IMR-90 (cell line): ENCODE results near the gene GRID1. TPM values are rescaled to one million over a fixed set of nuclear protein-coding genes. Genes with fewer than 3 reads are reported as not detected.

Source experiments
- ATAC-seq: fragments of 200-7000 bp; cut with Tn5 transposase; 2 replicates; pipeline ENCODE4 v1.9.1; 2020; ENCODE audit warnings: low read depth, mild to moderate bottlenecking, moderate library complexity
- BruUV-seq: library from RNA; stranded (reverse); fragments of 400-500 nt; replicated peaks from 2 replicates; lab custom pipeline; 2021; lab: Mats Ljungman, UMichigan
- CTCF ChIA-PET: fragments of 300-600 bp; formaldehyde crosslinking; extraction: SDS; loops from one replicate; lab custom pipeline; 2021; ENCODE audit warnings: antibody characterized with exemption; lab: Yijun Ruan, JAX
- POLR2A ChIA-PET: fragments of 300-600 bp; sonication (Branson Sonifier 250); formaldehyde crosslinking; loops from one replicate; lab custom pipeline; 2022; ENCODE audit warnings: antibody characterized with exemption; ENCODE audit not compliant: unreplicated experiment; lab: Charles Lee
- DNase-seq: peaks from one replicate; pipeline ENCODE4 v3.0.0; 2013
- H2AFZ ChIP-seq: replicated peaks from 2 replicates; pipeline ENCODE3; 2013; ENCODE audit warnings: low read length, mild to moderate bottlenecking; ENCODE audit not compliant: poor library complexity
- H2AK5ac ChIP-seq: 2 replicates; pipeline ENCODE4 v1.6.1; 2013; ENCODE audit warnings: low read depth, low read length, inconsistent platforms
- H2AK9ac ChIP-seq: replicated peaks from 2 replicates; pipeline ENCODE3; 2013; ENCODE audit warnings: mild to moderate bottlenecking, low read depth, low read length, moderate library complexity; ENCODE audit not compliant: poor library complexity
- H2BK120ac ChIP-seq: 2 replicates; pipeline ENCODE4 v1.6.1; 2013; ENCODE audit warnings: low read depth, low read length, inconsistent platforms
- H2BK15ac ChIP-seq: 3 replicates; pipeline ENCODE4 v1.6.1; 2013; ENCODE audit warnings: low read depth, low read length, inconsistent platforms
- H2BK20ac ChIP-seq: 2 replicates; pipeline ENCODE4 v1.6.1; 2013; ENCODE audit warnings: low read depth, mild to moderate bottlenecking, inconsistent platforms, low read length, moderate library complexity
- H2BK5ac ChIP-seq: 2 replicates; pipeline ENCODE4 v1.6.1; 2013; ENCODE audit warnings: mild to moderate bottlenecking, low read depth, low read length, inconsistent platforms; ENCODE audit not compliant: poor library complexity, severe bottlenecking
- H3K14ac ChIP-seq: replicated peaks from 2 replicates; pipeline ENCODE4 v1.6.1; 2013; ENCODE audit warnings: low read depth, low read length, inconsistent platforms
- H3K18ac ChIP-seq: 2 replicates; pipeline ENCODE4 v1.6.1; 2013; ENCODE audit warnings: low read depth, low read length, control low read depth
- H3K23ac ChIP-seq: 2 replicates; pipeline ENCODE4 v1.6.1; 2013; ENCODE audit warnings: low read depth, low read length, inconsistent platforms
- H3K27ac ChIP-seq: 2 replicates; pipeline ENCODE4 v1.5.1; 2013; ENCODE audit warnings: mild to moderate bottlenecking, control low read depth, low read length; ENCODE audit not compliant: insufficient read depth
- H3K27me3 ChIP-seq: 2 replicates; pipeline ENCODE4 v1.6.1; 2013; ENCODE audit warnings: low read length; ENCODE audit not compliant: control insufficient read depth, insufficient read depth
- H3K36me3 ChIP-seq: 2 replicates; pipeline ENCODE4 v1.6.1; 2013; ENCODE audit warnings: low read length, mixed read lengths; ENCODE audit not compliant: control insufficient read depth, insufficient read depth
- H3K4ac ChIP-seq: 2 replicates; pipeline ENCODE4 v1.6.1; 2013; ENCODE audit warnings: low read depth, low read length, inconsistent platforms
- H3K4me1 ChIP-seq: 2 replicates; pipeline ENCODE4 v1.6.1; 2013; ENCODE audit warnings: low read length, mixed read lengths; ENCODE audit not compliant: control insufficient read depth, insufficient read depth
- H3K4me2 ChIP-seq: 2 replicates; pipeline ENCODE4 v1.6.1; 2013; ENCODE audit warnings: low read depth, mild to moderate bottlenecking, control low read depth, low read length, moderate library complexity
- H3K4me3 ChIP-seq: 2 replicates; pipeline ENCODE4 v1.5.1; 2013; ENCODE audit warnings: low read depth, mild to moderate bottlenecking, control low read depth, low read length, moderate library complexity; ENCODE audit not compliant: insufficient read depth
- H3K56ac ChIP-seq: 2 replicates; pipeline ENCODE4 v1.6.1; 2013; ENCODE audit warnings: low read length, inconsistent platforms; ENCODE audit not compliant: insufficient read depth; ENCODE audit errors: extremely low read depth
- H3K79me1 ChIP-seq, 2 experiments: 2 replicates each; pipeline ENCODE4 v1.6.1; 2013; ENCODE audit warnings: low read length in 2 of 2, inconsistent platforms in 1 of 2, low read depth in 1 of 2
- H3K9ac ChIP-seq: 2 replicates; pipeline ENCODE4 v1.6.1; 2013; ENCODE audit warnings: low read depth, low read length, control low read depth
- H3K9me1 ChIP-seq: 2 replicates; pipeline ENCODE4 v1.6.1; 2013; ENCODE audit warnings: low read length, inconsistent platforms; ENCODE audit not compliant: insufficient read depth
- H3K9me3 ChIP-seq: 2 replicates; pipeline ENCODE4 v1.6.1; 2013; ENCODE audit warnings: low read length; ENCODE audit not compliant: control insufficient read depth, insufficient read depth
- H4K20me1 ChIP-seq: 2 replicates; pipeline ENCODE4 v1.6.1; 2013; ENCODE audit warnings: low read length, inconsistent platforms; ENCODE audit not compliant: insufficient read depth
- H4K5ac ChIP-seq: 2 replicates; pipeline ENCODE4 v1.6.1; 2013; ENCODE audit warnings: mild to moderate bottlenecking, low read depth, low read length, control low read depth
- H4K8ac ChIP-seq, 2 experiments: 2 replicates each; pipeline ENCODE4 v1.6.1; 2013; ENCODE audit warnings: low read depth in 2 of 2, low read length in 2 of 2, control low read depth in 1 of 2, inconsistent platforms in 1 of 2
- H4K91ac ChIP-seq: 2 replicates; pipeline ENCODE4 v1.6.1; 2013; ENCODE audit warnings: low read depth, low read length, inconsistent platforms; ENCODE audit not compliant: insufficient read depth
- CEBPB ChIP-seq: IDR thresholded peaks from 2 replicates; pipeline ENCODE4 v1.6.1; 2012; ENCODE audit warnings: low read depth, low read length, improper control_type of control experiment
- MAFK ChIP-seq: IDR thresholded peaks from 2 replicates; pipeline ENCODE4 v1.6.1; 2012; ENCODE audit warnings: low read depth, low read length, improper control_type of control experiment
- MAZ ChIP-seq: IDR thresholded peaks from 2 replicates; pipeline ENCODE4 v1.6.1; 2012; ENCODE audit warnings: low read depth, mild to moderate bottlenecking, low read length, improper control_type of control experiment, moderate library complexity, borderline replicate concordance
- MXI1 ChIP-seq: IDR thresholded peaks from 2 replicates; pipeline ENCODE4 v1.6.1; 2012; ENCODE audit warnings: low read depth, mild to moderate bottlenecking, low read length, moderate library complexity, borderline replicate concordance
- POLR2A ChIP-seq: IDR thresholded peaks from 2 replicates; pipeline ENCODE4 v1.6.1; 2012; ENCODE audit warnings: mild to moderate bottlenecking, low read depth, low read length
- RFX5 ChIP-seq: IDR thresholded peaks from 2 replicates; pipeline ENCODE4 v1.8.0; 2012; ENCODE audit warnings: low read depth, mild to moderate bottlenecking, low read length, moderate library complexity
- USF2 ChIP-seq: fragments of 150-350 bp; IDR thresholded peaks from 2 replicates; pipeline ENCODE4 v1.6.1; 2017; ENCODE audit warnings: mild to moderate bottlenecking, antibody characterized with exemption, low read length, low read depth
- WGBS, 2 experiments: methylation state at CpG; one replicate each; pipeline versions ENCODE4 v1.1.5 to v1.1.7; 2013; ENCODE audit warnings: missing lambda C conversion rate in 2 of 2; ENCODE audit not compliant: insufficient read length in 1 of 2; ENCODE audit errors: extremely low coverage in 2 of 2; 5-methylcytosine and 5-hydroxymethylcytosine counted together
- dilution Hi-C: fragments of 300-500 bp; cut with HindIII; formaldehyde crosslinking; loops from one replicate; pipeline ENCODE4 v1.14.3; 2018; ENCODE audit warnings: low sequenced_read_pairs; ENCODE audit not compliant: unreplicated experiment
- in situ Hi-C: fragments of 300-500 bp; cut with MboI; formaldehyde crosslinking; loops from 3 replicates; pipeline ENCODE4 v1.14.3; 2019; ENCODE audit warnings: low sequenced_read_pairs, inconsistent platforms, mixed read lengths
- intact Hi-C: fragments of 100-400 bp; cut with micrococcal nuclease; formaldehyde crosslinking; loops from 2 replicates; pipeline ENCODE4 v1.10.0; 2022
- polyA plus RNA-seq, 3 experiments: library from polyadenylated mRNA; depleted of rRNA; stranded (reverse); fragments of >200 nt; gene quantifications; 2 replicates each; pipeline ENCODE4 v1.2.3, GENCODE V29; 2012; ENCODE audit warnings: low replicate concordance in 1 of 3
- total RNA-seq: library from RNA; depleted of rRNA; stranded (reverse); fragments of >200 nt; gene quantifications from 2 replicates; pipeline ENCODE4 v1.2.3, GENCODE V29; 2012

Gene GRID1
- total and polyA plus RNA-seq, 2 of the 4 experiments (the other 2 are of a cell fraction) = not detected

GRCh38 chr10:85593226-85593772 lies 773.3 kb downstream of the GRID1 start:
- no CpG with 5 or more reads among the region's 4 CpGs for WGBS, 2 experiments
- ChIA-PET POLR2A (no interaction called here), CTCF (no interaction called here)
- H3K4me2 ChIP-seq = no peak overlapping the region
- DNase-seq (no peak), ATAC-seq (no peak)
- no peak overlapping the region for H2BK20ac ChIP-seq
- H3K9me1 ChIP-seq = no peaks in the 10 kb centered on the region
- no peak overlapping the region for H3K18ac ChIP-seq
- no peak overlapping the region for H3K27ac ChIP-seq
- no peak overlapping the region for H4K5ac ChIP-seq
- in situ Hi-C loops = no loop called here
- dilution Hi-C loops = no loop called here
- H2BK120ac ChIP-seq = no peak overlapping the region
- no TSS peak for BruUV-seq
- no peaks in the 10 kb centered on the region for H3K79me1 ChIP-seq
- H2AFZ ChIP-seq = peak overlapping the region; percentile 21
- TF ChIP-seq MAFK (no peak), POLR2A (no peak), MAZ (no peak), MXI1 (no peak), RFX5 (no peak), USF2 (no peak), CEBPB (no peak)
- H3K27me3 ChIP-seq = no peaks in the 10 kb centered on the region
- peaks cover 20% of the 10 kb centered on the region for H3K9me3 ChIP-seq
- H2AK5ac ChIP-seq = no peak overlapping the region
- no peaks in the 10 kb centered on the region for H4K20me1 ChIP-seq
- H2BK5ac ChIP-seq = no peak overlapping the region
- no peaks in the 10 kb centered on the region for H3K4me1 ChIP-seq
- H3K56ac ChIP-seq = no peak overlapping the region
- H3K4me3 ChIP-seq = no peak overlapping the region
- no peak overlapping the region for H3K23ac ChIP-seq
- no peak overlapping the region for H4K8ac ChIP-seq
- no peak overlapping the region for H3K4ac ChIP-seq
- no peaks in the 10 kb centered on the region for H3K36me3 ChIP-seq
- intact Hi-C loops = no loop called here
- H4K91ac ChIP-seq = no peak overlapping the region
- H3K9ac ChIP-seq = no peak overlapping the region
- no peak overlapping the region for H3K14ac ChIP-seq
- H2AK9ac ChIP-seq = no peak overlapping the region
- H2BK15ac ChIP-seq = no peak overlapping the region
